Esophagus muscularis mucosa (tissue), 4 donors: Measurements from ENCODE around the gene SUPV3L1. TPM values are rescaled to one million over a fixed set of nuclear protein-coding genes. Genes with fewer than 3 reads are reported as not detected.

Source experiments
- DNase-seq: peaks from one replicate; pipeline ENCODE4 v3.0.0-alpha.2; 2017; ENCODE audit errors: extremely low spot score
- H3K27ac ChIP-seq, 4 donors: fragments of 200-600 bp; sonication (generic); replicated peaks in 1 of 4; 1 replicate in 3 of 4; 2 replicates in 1 of 4; pipeline ENCODE4 v1.5.1; 2016 to 2019; ENCODE audit warnings: mild to moderate bottlenecking in 1 of 4
- H3K27me3 ChIP-seq, 4 donors: fragments of 200-600 bp; sonication (generic); one replicate each; pipeline versions ENCODE4 v1.5.1 to v1.6.0; 2016 to 2019
- H3K36me3 ChIP-seq, 4 donors: fragments of 200-600 bp; sonication (generic); one replicate each; pipeline ENCODE4 v1.5.1; 2016 to 2019
- H3K4me1 ChIP-seq, 4 donors: fragments of 200-600 bp; sonication (generic); one replicate each; pipeline ENCODE4 v1.5.1; 2016 to 2019
- H3K4me3 ChIP-seq, 4 donors: fragments of 200-600 bp; sonication (generic); 1 replicate in 2 of 4; 2 replicates in 2 of 4; pipeline ENCODE4 v1.5.1; 2016 to 2019; ENCODE audit warnings: mild to moderate bottlenecking in 4 of 4, moderate library complexity in 1 of 4
- H3K9me3 ChIP-seq, 4 donors: fragments of 200-600 bp; sonication (generic); 1 replicate in 3 of 4; 2 replicates in 1 of 4; pipeline ENCODE4 v1.5.1; 2016 to 2019
- CTCF ChIP-seq, 3 experiments: fragments of 200-600 bp in 2 of 3; fragments of 450-650 bp in 1 of 3; sonication (generic) in 2 of 3; IDR thresholded peaks; one replicate each; pipeline ENCODE4 v1.5.1; 2017 to 2019; ENCODE audit warnings: antibody characterized with exemption in 3 of 3, mild to moderate bottlenecking in 2 of 3, moderate library complexity in 1 of 3
- EP300 ChIP-seq: sonication (generic); formaldehyde crosslinking; IDR thresholded peaks from one replicate; pipeline ENCODE4 v1.6.1; 2017; ENCODE audit warnings: antibody characterized with exemption
- POLR2A ChIP-seq: fragments of 450-650 bp; IDR thresholded peaks from one replicate; pipeline ENCODE4 v1.6.1; 2017; ENCODE audit warnings: antibody characterized with exemption, moderate library complexity, mild to moderate bottlenecking, low read depth
- POLR2AphosphoS5 ChIP-seq, 2 donors: sonication (generic); formaldehyde crosslinking; IDR thresholded peaks; one replicate each; pipeline ENCODE4 v1.6.1; 2017; ENCODE audit warnings: antibody characterized with exemption in 2 of 2
- WGBS: methylation state at CpG from one replicate; pipeline ENCODE4 v1.1.5; 2018; 5-methylcytosine and 5-hydroxymethylcytosine counted together
- intact Hi-C: fragments of 100-400 bp; cut with DNase I; formaldehyde crosslinking; loops from one replicate; pipeline ENCODE4 v1.15.1; 2023
- total RNA-seq, 4 donors: library from RNA; depleted of rRNA; stranded (reverse); fragments of >200 nt; gene quantifications; one replicate each; pipeline versions ENCODE4 v1.1.0 to v1.2.1, GENCODE V29; 2016

SUPV3L1 gene
- total RNA-seq, 4 donors from 2014 or later, result 15.4 to 21.9 (median 20.4) TPM

- Histone ChIP-seq H3K4me3 (no peak overlapping the region), H3K9me3 (no peaks in the 10 kb centered on the region), H3K36me3 (no peaks in the 10 kb centered on the region), H3K4me1 (no peaks in the 10 kb centered on the region), H3K27ac (no peak overlapping the region), H3K27me3 (no peaks in the 10 kb centered on the region)
- intact Hi-C loops, result no loop called here
- no peak for DNase-seq
- TF ChIP-seq EP300 (no peak), POLR2A (no peak), CTCF (IDR thresholded peaks at IDR 0.05) (no peak), POLR2AphosphoS5 (IDR thresholded peaks at IDR 0.05) (no peak)
- WGBS, result 92% methylated on average over 5 of the region's 5 CpGs
These were observed 66.0 kb downstream of the SUPV3L1 start for GRCh38 chr10:69246036-69246435.

GRCh38 chr10:69246581-69247312 lies 66.7 kb downstream of the SUPV3L1 start:
- H3K4me3 ChIP-seq, result no peak overlapping the region
- intact Hi-C loops, result no loop called here
- DNase-seq, result no peak
- no peaks in the 10 kb centered on the region for H3K4me1 ChIP-seq
- no peak for TF ChIP-seq EP300
- TF ChIP-seq CTCF (IDR thresholded peaks at IDR 0.05), result no peak
- TF ChIP-seq POLR2AphosphoS5 (IDR thresholded peaks at IDR 0.05), result no peak
- TF ChIP-seq POLR2A, result no peak
- H3K9me3 ChIP-seq, result no peaks in the 10 kb centered on the region
- no peak overlapping the region for H3K27ac ChIP-seq
- 95% methylated on average over 11 of the region's 14 CpGs for WGBS
- no peaks in the 10 kb centered on the region for H3K36me3 ChIP-seq
- no peaks in the 10 kb centered on the region for H3K27me3 ChIP-seq

- H3K27me3 ChIP-seq, result no peaks in the 10 kb centered on the region
- 90% methylated on average over 13 of the region's 13 CpGs for WGBS
- no peaks in the 10 kb centered on the region for H3K36me3 ChIP-seq
- H3K4me3 ChIP-seq, result no peak overlapping the region
- H3K9me3 ChIP-seq, result no peaks in the 10 kb centered on the region
- intact Hi-C loops, result no loop called here
- no peaks in the 10 kb centered on the region for H3K4me1 ChIP-seq
- TF ChIP-seq EP300 (no peak), CTCF (IDR thresholded peaks at IDR 0.05) (no peak), POLR2A (no peak), POLR2AphosphoS5 (IDR thresholded peaks at IDR 0.05) (no peak)
- no peak for DNase-seq
- H3K27ac ChIP-seq, result no peak overlapping the region
These were observed 67.3 kb downstream of the SUPV3L1 start for GRCh38 chr10:69247313-69247710.

- Histone ChIP-seq H3K4me1 (no peaks in the 10 kb centered on the region), H3K9me3 (no peaks in the 10 kb centered on the region), H3K4me3 (no peak overlapping the region), H3K27ac (no peak overlapping the region), H3K27me3 (no peaks in the 10 kb centered on the region), H3K36me3 (no peaks in the 10 kb centered on the region)
- TF ChIP-seq CTCF (IDR thresholded peaks at IDR 0.05) (no peak), POLR2A (no peak), EP300 (no peak), POLR2AphosphoS5 (IDR thresholded peaks at IDR 0.05) (no peak)
- intact Hi-C loops, result no loop called here
- DNase-seq, result no peak
- WGBS, result 82% methylated on average over 24 of the region's 24 CpGs
These were observed 68.2 kb downstream of the SUPV3L1 start for GRCh38 chr10:69248117-69248730.
